ENCODE data around the gene RBBP8.

The RBBP8 gene

DNA sequence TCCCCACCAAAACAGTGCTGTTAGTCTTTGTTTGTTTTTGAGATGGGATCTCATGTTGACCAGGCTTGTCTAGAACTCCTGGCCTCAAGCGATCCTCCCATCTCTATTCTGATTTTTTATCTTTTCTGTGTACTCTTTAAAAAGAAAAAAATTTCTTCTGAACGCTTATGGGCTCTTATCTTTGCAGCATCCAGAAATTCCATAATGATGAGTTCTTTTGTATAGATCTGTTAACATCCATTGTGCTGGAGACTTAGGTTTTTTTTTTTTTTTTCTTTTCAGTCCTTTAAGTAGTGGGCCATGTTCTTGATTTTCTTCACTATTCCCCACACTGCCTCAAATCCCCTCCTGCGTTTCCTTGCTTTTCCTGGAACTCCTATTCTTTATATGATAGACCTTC lies 31.0 kb downstream of the RBBP8 start:
- H3K79me2 ChIP-seq (ENCODE audit: insufficient read depth, low read depth): peaks cover 27% of the 10 kb centered on the region; the same call in 1 of the 2 replicates
- TF ChIP-seq, protein P1, sequence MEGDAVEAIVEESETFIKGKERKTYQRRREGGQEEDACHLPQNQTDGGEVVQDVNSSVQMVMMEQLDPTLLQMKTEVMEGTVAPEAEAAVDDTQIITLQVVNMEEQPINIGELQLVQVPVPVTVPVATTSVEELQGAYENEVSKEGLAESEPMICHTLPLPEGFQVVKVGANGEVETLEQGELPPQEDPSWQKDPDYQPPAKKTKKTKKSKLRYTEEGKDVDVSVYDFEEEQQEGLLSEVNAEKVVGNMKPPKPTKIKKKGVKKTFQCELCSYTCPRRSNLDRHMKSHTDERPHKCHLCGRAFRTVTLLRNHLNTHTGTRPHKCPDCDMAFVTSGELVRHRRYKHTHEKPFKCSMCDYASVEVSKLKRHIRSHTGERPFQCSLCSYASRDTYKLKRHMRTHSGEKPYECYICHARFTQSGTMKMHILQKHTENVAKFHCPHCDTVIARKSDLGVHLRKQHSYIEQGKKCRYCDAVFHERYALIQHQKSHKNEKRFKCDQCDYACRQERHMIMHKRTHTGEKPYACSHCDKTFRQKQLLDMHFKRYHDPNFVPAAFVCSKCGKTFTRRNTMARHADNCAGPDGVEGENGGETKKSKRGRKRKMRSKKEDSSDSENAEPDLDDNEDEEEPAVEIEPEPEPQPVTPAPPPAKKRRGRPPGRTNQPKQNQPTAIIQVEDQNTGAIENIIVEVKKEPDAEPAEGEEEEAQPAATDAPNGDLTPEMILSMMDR (conservative IDR thresholded peaks at IDR 0.05; ENCODE audit: low read depth, low read length): no peak
- H2AFZ ChIP-seq (ENCODE audit: low read depth): no peak overlapping the region

DNA sequence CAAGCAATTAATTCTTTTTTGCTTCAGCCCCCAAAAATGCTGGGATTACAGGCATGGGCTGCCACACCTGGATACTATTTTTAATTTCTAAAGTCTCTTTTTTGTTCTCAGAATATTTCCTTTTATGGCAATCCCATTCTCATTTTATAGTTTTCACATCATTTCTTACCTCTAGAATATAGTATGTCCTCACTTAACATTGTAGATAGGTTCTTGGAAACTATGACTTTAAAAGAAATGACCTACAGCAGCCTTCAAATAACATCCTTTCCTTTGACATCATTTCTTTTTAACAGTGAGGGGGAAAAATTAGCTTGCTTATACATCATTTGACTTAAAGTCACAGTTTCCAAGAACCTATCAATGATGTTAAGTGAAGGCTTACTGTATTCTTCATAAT lies 31.6 kb downstream of the RBBP8 start:
- Histone ChIP-seq H3K27ac (no peak overlapping the region), H3K36me3 (ENCODE audit: insufficient read depth) (peaks cover 9% of the 10 kb centered on the region; the same call in 1 of the 2 replicates), H3K79me2 (ENCODE audit: insufficient read depth, low read depth) (peaks cover 27% of the 10 kb centered on the region; the same call in 1 of the 2 replicates), H3K27me3 (ENCODE audit: insufficient read depth, low read depth) (no peaks in the 10 kb centered on the region), H3K4me2 (no peak overlapping the region), H3K4me1 (ENCODE audit: low read depth, poor library complexity, severe bottlenecking) (peaks cover 30% of the 10 kb centered on the region), H3K9ac (no peak overlapping the region), H2AFZ (ENCODE audit: low read depth) (no peak overlapping the region), H4K20me1 (ENCODE audit: insufficient read depth) (no peaks in the 10 kb centered on the region), H3K4me3 (IDR thresholded peaks at IDR 0.05; ENCODE audit: insufficient read depth, low read depth, low read length) (no peak overlapping the region)
- TF ChIP-seq, protein P1 (conservative IDR thresholded peaks at IDR 0.05; ENCODE audit: low read depth, low read length): no peak

More for the DNA sequence above, 31.0 kb downstream of the RBBP8 start:
- Histone ChIP-seq H4K20me1 (ENCODE audit: insufficient read depth) (no peaks in the 10 kb centered on the region), H3K9ac (no peak overlapping the region), H3K4me3 (IDR thresholded peaks at IDR 0.05; ENCODE audit: insufficient read depth, low read depth, low read length) (no peak overlapping the region), H3K4me1 (ENCODE audit: low read depth, poor library complexity, severe bottlenecking) (peaks cover 30% of the 10 kb centered on the region), H3K27ac (no peak overlapping the region), H3K4me2 (no peak overlapping the region), H3K27me3 (ENCODE audit: insufficient read depth, low read depth) (no peaks in the 10 kb centered on the region), H3K36me3 (ENCODE audit: insufficient read depth) (peaks cover 3% of the 10 kb centered on the region; the same call in 1 of the 2 replicates)

DNA sequence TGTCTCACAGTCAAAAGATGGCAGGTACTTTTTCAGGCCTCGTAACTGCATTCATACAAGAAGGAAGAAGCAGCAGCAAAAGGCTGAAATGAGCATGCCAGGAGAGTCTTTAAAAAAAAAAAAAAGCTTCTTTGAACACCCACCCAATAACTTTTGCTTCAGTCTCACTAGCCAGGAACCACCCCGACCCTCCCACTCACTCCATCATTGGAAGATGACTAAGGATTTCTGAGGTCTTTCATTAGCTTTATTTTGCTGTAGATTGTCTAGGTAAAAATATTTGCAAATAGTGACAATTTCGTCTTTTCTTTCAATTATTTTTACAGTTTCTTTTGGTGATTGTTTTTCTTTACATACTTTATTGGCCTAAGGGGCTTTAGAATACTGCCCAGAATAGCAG lies 37.9 kb downstream of the RBBP8 start:
- peaks cover 9% of the 10 kb centered on the region; the same call in 1 of the 2 replicates for H3K36me3 ChIP-seq (ENCODE audit: insufficient read depth)
- H3K79me2 ChIP-seq (ENCODE audit: insufficient read depth, low read depth): peaks cover 15% of the 10 kb centered on the region; the same call in 1 of the 2 replicates
- TF ChIP-seq, protein P1 (conservative IDR thresholded peaks at IDR 0.05; ENCODE audit: low read depth, low read length): no peak
- no peaks in the 10 kb centered on the region for H3K27me3 ChIP-seq (ENCODE audit: insufficient read depth, low read depth)
- no peak overlapping the region for H2AFZ ChIP-seq (ENCODE audit: low read depth)
- no peak overlapping the region for H3K4me3 ChIP-seq (IDR thresholded peaks at IDR 0.05; ENCODE audit: insufficient read depth, low read depth, low read length)
- H3K27ac ChIP-seq: no peak overlapping the region
- no peak overlapping the region for H3K4me2 ChIP-seq
- no peaks in the 10 kb centered on the region for H4K20me1 ChIP-seq (ENCODE audit: insufficient read depth)
- no peak overlapping the region for H3K9ac ChIP-seq
- peaks cover under 1% of the 10 kb centered on the region for H3K4me1 ChIP-seq (ENCODE audit: low read depth, poor library complexity, severe bottlenecking)

DNA sequence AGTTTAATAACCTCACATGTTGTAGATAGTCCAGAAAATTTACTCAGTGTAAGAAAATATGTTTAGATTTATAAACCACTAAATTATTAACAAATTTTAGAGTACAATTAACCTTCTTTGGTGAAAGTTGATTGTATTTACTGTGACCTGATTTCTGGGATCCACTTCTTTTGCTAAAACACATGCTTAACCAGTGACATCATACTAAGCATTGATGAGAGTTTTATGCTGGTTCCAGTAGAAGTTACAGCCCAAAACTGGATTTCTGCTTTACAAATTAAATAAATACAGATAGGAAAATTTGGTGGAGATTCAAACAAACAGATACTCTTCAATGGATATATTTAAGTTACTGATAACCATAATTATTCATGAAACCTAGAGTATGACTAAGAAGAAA lies 40.9 kb downstream of the RBBP8 start:
- Histone ChIP-seq H3K36me3 (ENCODE audit: insufficient read depth) (peaks cover 7% of the 10 kb centered on the region; the same call in 1 of the 2 replicates), H3K4me1 (ENCODE audit: low read depth, poor library complexity, severe bottlenecking) (no peaks in the 10 kb centered on the region), H3K4me3 (IDR thresholded peaks at IDR 0.05; ENCODE audit: insufficient read depth, low read depth, low read length) (no peak overlapping the region), H3K27me3 (ENCODE audit: insufficient read depth, low read depth) (no peaks in the 10 kb centered on the region), H4K20me1 (ENCODE audit: insufficient read depth) (no peaks in the 10 kb centered on the region), H3K4me2 (no peak overlapping the region), H2AFZ (ENCODE audit: low read depth) (no peak overlapping the region), H3K79me2 (ENCODE audit: insufficient read depth, low read depth) (no peaks in the 10 kb centered on the region), H3K9ac (no peak overlapping the region), H3K27ac (no peak overlapping the region)
- TF ChIP-seq, protein P1 (conservative IDR thresholded peaks at IDR 0.05; ENCODE audit: low read depth, low read length): no peak

Measured in KMS-11 (cell line).